ENCODE measurements around the gene RRP15. TPM values are rescaled to one million over a fixed set of nuclear protein-coding genes. Genes with fewer than 3 reads are reported as not detected.
A peak's percentile ranks its signal among the peaks of the same experiment; 100 is the strongest.

RRP15 gene
- total RNA-seq, 1 donor from 2014 or later, result 3.6 TPM

DNA sequence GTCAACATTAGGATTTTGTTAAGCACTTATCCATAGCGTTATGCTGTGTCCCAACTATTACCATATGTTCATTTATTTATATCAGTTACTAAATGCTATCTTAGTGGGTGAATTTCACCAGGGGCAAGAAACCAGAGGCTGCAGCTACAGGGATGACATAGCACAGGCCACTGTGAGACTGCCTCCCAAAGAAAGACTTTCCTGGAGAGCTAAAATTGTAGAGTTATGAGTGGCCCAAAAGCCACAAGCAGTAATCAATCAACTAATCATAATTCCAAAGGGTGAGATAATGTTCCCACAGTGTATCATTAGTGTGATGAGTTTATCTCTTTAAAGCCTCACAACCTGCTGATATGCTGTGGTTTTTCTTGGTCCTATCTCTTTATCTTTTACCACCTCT, 56.2 kb downstream of the RRP15 start:
- no peak for DNase-seq (ENCODE audit: low read depth in 2 of 2)

DNA sequence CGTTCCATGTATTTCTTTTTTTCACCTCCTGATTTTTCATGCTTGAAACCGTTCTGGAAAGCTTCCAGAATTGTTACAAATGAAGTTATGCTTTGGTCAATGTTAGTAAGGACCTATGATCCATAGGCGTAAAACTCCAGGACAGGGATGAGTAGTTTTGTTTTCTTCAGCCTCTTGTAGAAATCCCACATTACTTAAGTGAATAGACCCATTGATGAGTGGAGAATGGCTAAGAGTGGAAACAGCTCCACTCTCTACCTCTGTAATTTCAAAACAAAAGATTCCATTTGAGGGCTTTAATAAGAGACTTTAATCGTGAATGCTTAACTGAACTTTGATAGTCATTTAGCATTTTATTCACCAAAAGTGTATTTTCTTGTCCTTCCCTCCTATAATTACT, 57.0 kb downstream of the RRP15 start:
- no peak for DNase-seq (ENCODE audit: low read depth in 2 of 2)

DNA sequence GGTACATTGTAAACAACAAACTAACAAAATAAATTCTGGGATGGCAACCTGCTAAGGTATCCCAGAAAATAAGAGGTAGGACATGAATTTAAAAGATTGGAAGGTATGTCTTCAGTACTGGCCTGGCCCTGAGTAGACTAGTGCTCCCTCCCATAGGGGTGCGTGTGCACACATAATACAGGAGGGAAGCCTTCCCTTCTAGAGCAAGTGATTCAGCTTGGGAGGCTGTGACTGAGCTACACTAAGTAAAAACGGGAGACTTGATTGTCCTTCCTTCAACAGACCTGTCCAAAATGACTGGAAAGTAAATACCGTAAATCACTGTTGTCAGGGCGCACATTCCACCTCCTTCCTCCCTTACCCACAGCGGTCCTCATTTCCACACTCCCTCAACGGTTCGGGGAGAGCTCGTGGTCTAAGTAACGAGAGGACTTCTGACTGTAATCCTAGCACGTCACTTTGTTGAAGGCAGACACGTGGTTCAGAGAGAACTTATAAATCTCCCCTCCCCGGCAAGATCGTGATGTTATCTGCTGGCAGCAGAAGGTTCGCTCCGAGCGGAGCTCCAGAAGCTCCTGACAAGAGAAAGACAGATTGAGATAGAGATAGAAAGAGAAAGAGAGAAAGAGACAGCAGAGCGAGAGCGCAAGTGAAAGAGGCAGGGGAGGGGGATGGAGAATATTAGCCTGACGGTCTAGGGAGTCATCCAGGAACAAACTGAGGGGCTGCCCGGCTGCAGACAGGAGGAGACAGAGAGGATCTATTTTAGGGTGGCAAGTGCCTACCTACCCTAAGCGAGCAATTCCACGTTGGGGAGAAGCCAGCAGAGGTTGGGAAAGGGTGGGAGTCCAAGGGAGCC, 60.0 kb downstream of the RRP15 start, which contains the start of gene TGFB2:
Gene TGFB2, plus strand, starts transcription at position 523 of the 859 bp plus-strand sequence. CDS start 1,366 bp downstream, outside the sequence.
- DNase-seq (ENCODE audit: low read depth in 2 of 2), result peak; percentile 86 to 87

GRCh38 chr1:218345673-218346390, 60.7 kb downstream of the RRP15 start:
- DNase-seq (ENCODE audit: low read depth in 2 of 2), result peak in 1 of 2 donors; percentile 70

GRCh38 chr1:218346391-218347204, 61.5 kb downstream of the RRP15 start:
- peak in 1 of 2 donors; percentile 43 for DNase-seq (ENCODE audit: low read depth in 2 of 2)

- peak in 1 of 2 donors; percentile 38 for DNase-seq (ENCODE audit: low read depth in 2 of 2)
These were observed 62.2 kb downstream of the RRP15 start for GRCh38 chr1:218347336-218347722.

DNA sequence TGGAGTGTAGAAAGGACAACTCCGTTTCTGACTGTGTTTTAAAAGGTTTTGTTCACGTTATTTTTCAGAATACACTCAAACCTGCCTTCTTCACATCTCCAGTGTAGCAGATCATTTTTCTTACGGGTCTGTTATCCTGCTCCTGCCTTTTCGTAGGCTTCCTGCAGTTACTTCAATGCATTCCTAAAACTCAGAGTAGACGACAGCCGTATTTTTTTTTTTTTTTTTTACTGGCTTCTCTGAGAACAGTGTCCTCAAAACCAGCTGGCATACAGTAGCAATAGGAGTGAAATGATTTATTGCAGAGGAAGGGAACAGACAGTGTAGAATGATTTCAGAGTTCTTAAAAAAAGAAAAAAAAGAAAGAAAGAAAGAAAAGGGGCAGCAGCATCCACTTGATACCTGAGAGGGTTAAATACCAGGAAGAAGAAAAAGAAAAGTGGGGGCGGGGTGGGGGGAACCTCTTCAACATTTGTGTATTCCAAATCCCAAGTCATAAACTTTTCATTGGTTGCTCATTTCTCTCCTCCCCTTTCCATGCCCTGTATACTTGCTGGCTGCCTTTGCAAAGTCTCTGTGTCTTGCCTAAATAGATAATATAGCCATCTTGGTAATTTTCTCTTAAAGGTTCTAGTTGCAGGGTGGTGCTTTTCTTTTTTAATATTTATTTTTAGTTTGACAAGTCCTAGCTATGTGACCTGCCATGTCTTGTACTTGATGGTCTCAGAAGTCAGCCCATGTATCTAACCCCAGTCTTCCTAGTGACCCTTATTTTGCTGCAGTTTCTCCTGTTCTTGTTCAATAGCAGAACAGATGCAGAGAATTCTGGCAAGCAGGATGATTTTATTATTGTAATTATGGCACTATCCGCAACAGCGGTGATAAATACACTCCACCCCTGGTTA, 62.9 kb downstream of the RRP15 start:
- DNase-seq (ENCODE audit: low read depth in 2 of 2), result peak in 1 of 2 donors; percentile 74

DNA sequence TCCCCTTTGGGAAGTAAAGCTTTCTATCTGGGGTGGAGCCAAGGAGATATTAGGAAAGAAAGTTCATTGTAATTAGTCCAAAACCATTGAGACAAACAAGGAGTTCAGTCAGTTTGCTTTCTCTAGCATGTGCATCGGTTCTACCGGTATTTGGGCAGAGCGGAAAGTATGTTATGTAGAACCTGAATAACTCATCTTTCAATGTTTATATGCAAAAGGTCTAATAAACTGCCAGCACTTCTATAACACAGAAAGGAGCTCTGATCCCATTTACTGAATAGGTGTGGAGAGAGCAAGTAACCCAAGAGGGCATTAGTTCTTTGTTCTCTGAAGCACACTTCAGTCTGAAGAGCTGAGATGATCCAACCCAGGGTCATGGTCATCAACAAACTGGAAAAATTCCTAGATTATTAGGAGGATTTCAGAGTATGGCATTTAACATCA, 63.6 kb downstream of the RRP15 start:
- DNase-seq (ENCODE audit: low read depth in 2 of 2), result peak in 1 of 2 donors; percentile 28

GRCh38 chr1:218349348-218350034, 64.4 kb downstream of the RRP15 start:
- DNase-seq (ENCODE audit: low read depth in 2 of 2), result peak in 1 of 2 donors; percentile 33

GRCh38 chr1:218350035-218350525, 65.0 kb downstream of the RRP15 start:
- no peak for DNase-seq (ENCODE audit: low read depth in 2 of 2)

DNA sequence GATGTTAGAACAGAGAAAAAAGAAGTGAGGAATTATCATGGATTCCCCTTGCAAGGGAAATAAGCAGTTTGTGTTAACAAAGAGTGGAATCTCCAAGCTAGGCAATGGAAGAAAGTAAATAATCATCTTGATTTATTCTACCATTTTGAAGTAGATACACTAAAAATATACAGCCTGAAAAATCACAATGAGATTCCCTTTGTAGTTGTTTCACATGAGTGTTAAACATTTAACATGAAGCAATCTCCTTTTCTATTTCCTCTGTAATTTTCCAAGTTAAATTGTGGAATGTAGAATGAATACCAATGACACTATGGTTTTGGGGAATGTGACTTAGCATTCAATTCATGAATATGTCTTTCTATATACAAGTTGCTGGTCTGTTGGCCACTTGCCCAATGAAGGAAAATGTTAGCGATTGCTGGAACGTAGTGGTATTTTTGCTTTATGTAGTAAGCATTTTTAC, 65.7 kb downstream of the RRP15 start:
- peak; percentile 73 to 76 for DNase-seq (ENCODE audit: low read depth in 2 of 2)

- DNase-seq (ENCODE audit: low read depth in 2 of 2), result peak in 1 of 2 donors; percentile 62
These were observed 66.4 kb downstream of the RRP15 start for GRCh38 chr1:218351391-218352074.

GRCh38 chr1:218352075-218352438, 67.0 kb downstream of the RRP15 start:
- no peak for DNase-seq (ENCODE audit: low read depth in 2 of 2)

DNA sequence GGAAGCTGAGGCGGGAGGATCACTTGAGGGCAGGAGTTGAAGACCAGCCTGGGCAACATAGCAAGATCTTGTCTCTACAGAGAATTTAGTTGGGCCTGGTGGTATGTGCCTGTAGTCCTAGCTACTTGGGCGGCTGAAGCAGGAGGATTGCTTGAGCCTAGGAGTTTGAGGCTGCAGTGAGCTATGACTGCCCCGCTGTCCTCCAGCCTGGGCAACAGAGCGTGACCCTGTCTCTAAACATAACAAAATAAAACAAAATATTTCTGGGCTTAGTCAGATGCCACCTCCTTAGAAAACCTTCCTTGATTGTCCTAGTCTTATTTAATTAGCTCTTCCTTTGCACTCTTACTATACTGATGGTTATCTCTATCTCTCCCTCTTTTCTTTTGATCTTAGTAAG, 68.6 kb downstream of the RRP15 start:
- no peak for DNase-seq (ENCODE audit: low read depth in 2 of 2)

- DNase-seq (ENCODE audit: low read depth in 2 of 2), result no peak
These were observed 70.2 kb downstream of the RRP15 start for GRCh38 chr1:218355278-218355677.

DNA sequence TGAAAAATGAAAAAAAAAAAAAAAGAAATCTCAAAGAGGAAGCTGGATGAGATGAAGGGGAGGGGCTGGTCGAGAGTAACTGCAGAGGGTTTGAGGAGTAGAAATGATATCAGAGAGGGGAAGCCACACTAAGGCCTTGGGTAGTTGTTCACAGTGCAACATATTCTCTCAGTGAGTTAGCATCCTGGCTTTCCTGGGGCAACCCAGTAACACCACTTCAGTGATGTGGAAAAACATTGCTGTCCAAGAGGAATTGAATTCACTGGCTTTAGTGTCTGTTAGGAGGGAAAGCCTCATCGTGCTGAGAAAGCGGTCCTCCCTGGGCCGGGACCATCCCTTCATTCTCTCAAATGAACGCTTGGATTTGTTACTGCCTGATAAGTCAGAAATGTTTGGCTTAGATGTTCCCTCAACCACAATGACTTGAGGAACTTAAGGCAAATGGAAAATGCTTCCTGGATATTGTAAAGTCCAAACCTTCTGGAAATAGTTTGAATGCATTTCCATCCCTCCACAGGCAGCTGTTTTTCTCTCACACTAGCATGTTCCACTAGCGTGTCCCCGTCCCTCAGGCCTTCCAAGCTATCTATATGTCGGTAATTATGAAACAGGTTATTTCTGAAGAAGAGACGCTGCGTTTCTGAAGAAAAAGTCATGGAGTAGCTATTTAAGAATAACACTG, 72.3 kb downstream of the RRP15 start:
- DNase-seq (ENCODE audit: low read depth in 2 of 2), result no peak

DNA sequence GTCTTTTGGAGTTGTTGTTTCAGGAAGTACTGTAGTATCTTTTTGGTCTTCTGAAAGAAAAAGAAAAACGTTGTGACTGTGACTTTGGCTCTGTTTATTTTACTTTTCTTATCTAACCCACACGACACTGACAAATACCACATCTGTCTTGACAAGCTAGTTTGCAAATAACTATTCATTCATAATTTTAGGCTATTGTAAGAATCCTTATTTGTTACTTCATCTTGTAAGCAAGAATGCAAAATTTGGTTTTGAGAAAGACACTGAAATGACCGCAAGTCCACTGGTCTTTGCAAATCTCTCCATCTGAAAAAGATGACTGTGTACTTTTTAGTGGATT, 72.8 kb downstream of the RRP15 start:
- DNase-seq (ENCODE audit: low read depth in 2 of 2), result no peak

GRCh38 chr1:218361298-218362065, 76.4 kb downstream of the RRP15 start:
- DNase-seq (ENCODE audit: low read depth in 2 of 2), result peak in 1 of 2 donors; percentile 80
